Loucy (cell line): ENCODE results near the gene EEFSEC.

ENCODE experiments used
- H2AFZ ChIP-seq: fragments of 200-600 bp; sonication (generic); 2 replicates; pipeline ENCODE4 v1.6.0; 2016; ENCODE audit warnings: antibody characterized with exemption, mild to moderate bottlenecking, low read length, moderate library complexity
- H3F3A ChIP-seq: fragments of 200-600 bp; 2 replicates; pipeline ENCODE4 v1.6.0; 2016; ENCODE audit warnings: antibody characterized with exemption, low read depth, mild to moderate bottlenecking
- H3K27me3 ChIP-seq: fragments of 200-600 bp; sonication (generic); 2 replicates; pipeline ENCODE4 v1.6.1; 2014; ENCODE audit warnings: low read length, mild to moderate bottlenecking; ENCODE audit not compliant: insufficient read depth, poor library complexity, severe bottlenecking
- H3K36me3 ChIP-seq: fragments of 200-600 bp; sonication (generic); 2 replicates; pipeline ENCODE4 v1.6.1; 2016; ENCODE audit warnings: low read length; ENCODE audit not compliant: insufficient read depth
- H3K4me1 ChIP-seq: fragments of 200-600 bp; sonication (generic); 2 replicates; pipeline ENCODE4 v1.5.1; 2014; ENCODE audit warnings: low read length, mild to moderate bottlenecking; ENCODE audit not compliant: insufficient read depth, poor library complexity, severe bottlenecking
- H3K4me2 ChIP-seq: fragments of 200-600 bp; sonication (generic); 2 replicates; pipeline ENCODE4 v1.6.0; 2014; ENCODE audit warnings: antibody characterized with exemption, low read length, low read depth, mild to moderate bottlenecking; ENCODE audit not compliant: poor library complexity, severe bottlenecking
- H3K4me3 ChIP-seq: fragments of 200-600 bp; sonication (generic); 2 replicates; pipeline ENCODE4 v1.5.1; 2014; ENCODE audit warnings: low read length, mild to moderate bottlenecking, mixed read lengths; ENCODE audit not compliant: poor library complexity, severe bottlenecking
- H3K79me2 ChIP-seq: fragments of 200-600 bp; sonication (generic); 2 replicates; pipeline ENCODE4 v1.6.1; 2014; ENCODE audit warnings: low read length; ENCODE audit not compliant: insufficient read depth
- H3K9ac ChIP-seq: fragments of 200-600 bp; sonication (generic); 2 replicates; pipeline ENCODE4 v1.6.0; 2014; ENCODE audit warnings: mild to moderate bottlenecking, low read depth, low read length, moderate library complexity; ENCODE audit not compliant: poor library complexity, severe bottlenecking
- H3K9me2 ChIP-seq: fragments of 200-600 bp; sonication (generic); replicated peaks from 2 replicates; pipeline ENCODE4 v1.6.1; 2016; ENCODE audit warnings: low read depth, low read length, mixed read lengths
- H3K9me3 ChIP-seq: fragments of 200-600 bp; sonication (generic); 2 replicates; pipeline ENCODE4 v1.6.1; 2014; ENCODE audit warnings: mild to moderate bottlenecking, antibody characterized with exemption, low read length, low read depth; ENCODE audit not compliant: insufficient read depth
- H4K20me1 ChIP-seq: fragments of 200-600 bp; sonication (generic); 2 replicates; pipeline ENCODE4 v1.6.0; 2014; ENCODE audit warnings: antibody characterized with exemption, low read length, mild to moderate bottlenecking; ENCODE audit not compliant: insufficient read depth, poor library complexity, severe bottlenecking
- EZH2phosphoT487 ChIP-seq: fragments of 200-600 bp; IDR thresholded peaks from 2 replicates; pipeline ENCODE4 v1.6.1; 2018; ENCODE audit warnings: antibody characterized with exemption, mild to moderate bottlenecking, moderate library complexity, borderline replicate concordance
- TF ChIP-seq, protein P1 (sequence below): fragments of 200-600 bp; sonication (generic); conservative IDR thresholded peaks from 2 replicates; pipeline ENCODE4 v1.5.1; 2014; ENCODE audit warnings: mild to moderate bottlenecking, antibody characterized with exemption, low read length

The EEFSEC gene

DNA sequence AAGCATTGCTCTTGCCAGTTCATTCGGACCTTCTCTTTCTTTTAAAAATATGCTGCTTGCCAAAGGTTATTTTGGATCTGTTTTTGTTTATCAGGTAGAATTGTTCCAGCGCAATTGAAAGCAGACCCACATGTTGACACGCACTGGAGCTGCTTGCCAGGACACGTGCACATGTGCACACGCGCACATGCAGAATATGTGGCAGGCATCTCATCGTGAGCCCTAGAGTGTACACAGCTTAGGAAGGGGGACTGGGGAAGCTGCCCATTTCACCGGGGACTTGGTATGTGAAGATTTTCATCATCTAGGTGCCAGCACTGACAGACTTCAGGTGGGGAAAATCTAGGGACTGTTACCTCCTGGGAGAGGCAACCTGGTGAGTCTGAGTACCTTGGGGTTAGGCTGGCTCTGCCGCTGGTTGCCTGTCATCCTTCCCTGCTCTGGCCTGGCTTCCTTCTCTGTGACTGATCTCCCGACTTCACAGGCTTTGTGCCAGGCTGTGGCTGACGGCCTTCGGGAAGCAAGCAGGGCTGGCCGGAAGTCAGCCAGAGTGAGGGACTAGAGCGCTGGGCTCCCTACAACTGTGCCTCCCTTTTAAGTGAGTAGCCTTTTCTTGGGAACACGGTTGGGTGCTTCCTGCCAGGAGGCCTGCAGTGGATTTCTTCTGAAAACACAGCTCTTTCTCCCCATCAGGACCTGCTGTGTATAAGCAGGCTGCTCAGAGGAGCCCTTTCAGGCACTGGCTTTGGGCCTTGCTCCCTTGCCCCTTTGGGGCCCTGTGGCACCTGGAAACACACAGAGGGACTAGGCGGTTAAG, 129.3 kb downstream of the EEFSEC start:
- H3K4me3 ChIP-seq, result no peak overlapping the region
- no peaks in the 10 kb centered on the region for H3F3A ChIP-seq
- no peaks in the 10 kb centered on the region for H3K4me1 ChIP-seq
- H3K9me3 ChIP-seq, result no peaks in the 10 kb centered on the region
- H4K20me1 ChIP-seq, result no peaks in the 10 kb centered on the region
- TF ChIP-seq, protein P1, sequence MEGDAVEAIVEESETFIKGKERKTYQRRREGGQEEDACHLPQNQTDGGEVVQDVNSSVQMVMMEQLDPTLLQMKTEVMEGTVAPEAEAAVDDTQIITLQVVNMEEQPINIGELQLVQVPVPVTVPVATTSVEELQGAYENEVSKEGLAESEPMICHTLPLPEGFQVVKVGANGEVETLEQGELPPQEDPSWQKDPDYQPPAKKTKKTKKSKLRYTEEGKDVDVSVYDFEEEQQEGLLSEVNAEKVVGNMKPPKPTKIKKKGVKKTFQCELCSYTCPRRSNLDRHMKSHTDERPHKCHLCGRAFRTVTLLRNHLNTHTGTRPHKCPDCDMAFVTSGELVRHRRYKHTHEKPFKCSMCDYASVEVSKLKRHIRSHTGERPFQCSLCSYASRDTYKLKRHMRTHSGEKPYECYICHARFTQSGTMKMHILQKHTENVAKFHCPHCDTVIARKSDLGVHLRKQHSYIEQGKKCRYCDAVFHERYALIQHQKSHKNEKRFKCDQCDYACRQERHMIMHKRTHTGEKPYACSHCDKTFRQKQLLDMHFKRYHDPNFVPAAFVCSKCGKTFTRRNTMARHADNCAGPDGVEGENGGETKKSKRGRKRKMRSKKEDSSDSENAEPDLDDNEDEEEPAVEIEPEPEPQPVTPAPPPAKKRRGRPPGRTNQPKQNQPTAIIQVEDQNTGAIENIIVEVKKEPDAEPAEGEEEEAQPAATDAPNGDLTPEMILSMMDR, result no peak
- TF ChIP-seq EZH2phosphoT487, result no peak
- no peaks in the 10 kb centered on the region for H3K79me2 ChIP-seq
- no peak overlapping the region for H3K4me2 ChIP-seq
- H2AFZ ChIP-seq, result no peak overlapping the region
- no peaks in the 10 kb centered on the region for H3K27me3 ChIP-seq
- H3K9me2 ChIP-seq, result no peaks in the 10 kb centered on the region
- peaks cover 4% of the 10 kb centered on the region; the same call in 1 of the 2 replicates for H3K36me3 ChIP-seq
- no peak overlapping the region for H3K9ac ChIP-seq

DNA sequence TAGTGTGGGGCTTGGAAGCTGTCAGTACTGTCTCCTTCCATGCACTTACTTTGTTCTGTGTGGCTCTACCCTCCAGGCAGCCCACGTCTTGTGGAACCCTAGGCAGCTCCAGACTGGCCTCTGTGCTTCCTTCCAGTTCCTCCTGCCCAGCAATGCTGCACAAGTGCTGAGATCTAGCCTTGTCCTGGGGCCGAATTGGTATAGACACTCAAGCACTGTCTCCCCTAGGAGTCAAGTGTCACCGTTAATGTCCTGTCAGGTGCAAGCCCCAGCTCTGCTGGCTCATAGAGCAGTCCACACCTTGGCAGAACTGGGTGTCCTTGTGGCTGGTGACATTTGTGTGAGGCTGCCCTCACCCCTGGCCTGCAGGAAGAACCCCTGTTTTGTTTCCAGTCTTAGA, 130.1 kb downstream of the EEFSEC start:
- Histone ChIP-seq H3K9ac (no peak overlapping the region), H3K9me2 (no peaks in the 10 kb centered on the region), H3K4me1 (no peaks in the 10 kb centered on the region), H3K9me3 (no peaks in the 10 kb centered on the region), H3K27me3 (no peaks in the 10 kb centered on the region), H4K20me1 (no peaks in the 10 kb centered on the region), H3K79me2 (no peaks in the 10 kb centered on the region), H2AFZ (no peak overlapping the region), H3K4me2 (no peak overlapping the region), H3F3A (no peaks in the 10 kb centered on the region), H3K36me3 (peaks cover 4% of the 10 kb centered on the region; the same call in 1 of the 2 replicates), H3K4me3 (no peak overlapping the region)
- TF ChIP-seq EZH2phosphoT487, result no peak
- TF ChIP-seq, protein P1, result no peak

DNA sequence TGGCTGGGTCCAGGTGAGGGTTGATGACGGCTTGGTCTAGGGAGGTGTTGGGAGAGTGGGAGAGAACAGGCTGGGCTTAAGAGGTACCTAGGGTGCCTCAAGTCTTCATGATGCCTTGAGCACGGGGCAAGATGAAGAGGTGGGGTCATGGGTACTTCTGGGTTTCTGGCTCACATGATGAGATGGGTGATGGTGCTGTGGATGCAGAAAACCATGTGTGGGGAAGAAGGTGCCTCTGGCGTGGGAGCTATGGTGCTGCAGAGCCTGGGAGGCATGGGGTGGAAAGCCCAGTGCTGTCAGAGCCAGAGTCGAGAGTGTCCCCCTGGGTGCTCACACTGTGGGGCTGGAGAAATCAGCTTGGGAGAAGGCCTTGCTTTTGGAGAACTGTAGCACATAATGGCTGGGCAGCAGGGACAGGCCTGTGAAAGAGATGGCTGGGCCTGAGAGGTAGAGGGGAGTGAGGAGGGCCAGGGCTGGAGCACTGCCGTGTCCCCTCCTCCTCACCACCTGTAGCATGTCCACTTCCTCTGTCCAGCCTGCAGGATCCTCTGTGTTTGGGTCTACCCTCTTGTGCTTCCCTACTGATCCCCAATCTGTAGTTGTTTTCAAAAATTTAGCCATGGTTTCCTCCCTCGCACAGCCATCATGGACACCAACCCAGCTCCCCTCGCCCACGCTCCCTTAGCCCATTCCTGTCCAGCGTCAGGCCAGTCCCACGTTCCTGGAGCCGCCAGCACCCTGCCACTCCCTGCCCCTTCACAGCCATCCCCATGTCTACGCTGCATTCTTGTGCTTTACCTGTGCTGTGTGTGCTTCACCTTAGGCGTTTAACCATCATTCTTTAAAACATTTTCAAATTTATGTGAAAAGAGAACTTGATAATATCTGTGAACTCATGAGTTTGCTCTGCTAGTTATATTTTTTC, 132.0 kb downstream of the EEFSEC start:
- Histone ChIP-seq H3F3A (no peaks in the 10 kb centered on the region), H3K27me3 (no peaks in the 10 kb centered on the region), H3K36me3 (peaks cover 4% of the 10 kb centered on the region; the same call in 1 of the 2 replicates), H3K79me2 (no peaks in the 10 kb centered on the region), H3K9me2 (no peaks in the 10 kb centered on the region), H3K4me1 (no peaks in the 10 kb centered on the region), H3K9me3 (no peaks in the 10 kb centered on the region), H4K20me1 (no peaks in the 10 kb centered on the region), H3K9ac (no peak overlapping the region), H3K4me2 (no peak overlapping the region), H2AFZ (no peak overlapping the region), H3K4me3 (no peak overlapping the region)
- TF ChIP-seq, protein P1, result no peak
- TF ChIP-seq EZH2phosphoT487, result no peak
